K562 (cell line): ENCODE measurements around the gene FANCF. TPM values are rescaled to one million over a fixed set of nuclear protein-coding genes. Genes with fewer than 3 reads are reported as not detected.

Experiments used
- ATAC-seq: fragments of 200-7000 bp; cut with Tn5 transposase; 3 replicates; pipeline ENCODE4 v1.9.1; 2020; ENCODE audit warnings: moderate library complexity
- BruUV-seq: library from RNA; stranded (reverse); fragments of 400-500 nt; replicated peaks from 2 replicates; lab custom pipeline; 2021; lab: Mats Ljungman, UMichigan
- CTCF ChIA-PET: fragments of 300-600 bp; formaldehyde crosslinking; extraction: SDS; loops from one replicate; lab custom pipeline; 2021; ENCODE audit warnings: low intra/inter-chr PET ratio; lab: Yijun Ruan, JAX
- POLR2A ChIA-PET: fragments of 300-600, 350-650 bp; sonication (Branson Sonifier 250); formaldehyde crosslinking; extraction: SDS; loops from one replicate; lab custom pipeline; 2021; ENCODE audit warnings: antibody characterized with exemption, inconsistent platforms; lab: Yijun Ruan, JAX
- DNase-seq, 4 experiments: peaks; one replicate each; pipeline versions ENCODE4 v3.0.0 to v3.0.0-alpha.2; 2011 to 2018; ENCODE audit warnings: low spot score in 3 of 4, mixed read lengths in 3 of 4; ENCODE audit errors: extremely low read depth in 1 of 4
- FAIRE-seq: peaks from 2 replicates; lab custom pipeline; 2011; peaks lifted over from hg19 to GRCh38; lab: Jason Lieb, UNC
- H2AFZ ChIP-seq: 2 replicates; pipeline ENCODE4 v1.6.0; 2011; ENCODE audit warnings: low read depth, low read length, control low read depth, inconsistent platforms
- H3K27ac ChIP-seq: fragments of 200-600 bp; 3 replicates; pipeline ENCODE4 v1.8.0; 2011; ENCODE audit warnings: low read depth, mild to moderate bottlenecking, control low read depth, inconsistent platforms, low read length, moderate library complexity, mixed read lengths; ENCODE audit errors: extremely low read depth
- H3K27me3 ChIP-seq, 2 experiments: fragments of 300-600 bp in 1 of 2; 2 replicates in 1 of 2; 3 replicates in 1 of 2; pipeline versions ENCODE4 v1.6.0 to v1.8.0; 2011; ENCODE audit warnings: inconsistent platforms in 2 of 2, low read length in 2 of 2, mild to moderate bottlenecking in 1 of 2, mixed read lengths in 1 of 2, moderate library complexity in 1 of 2; ENCODE audit not compliant: control insufficient read depth in 2 of 2, insufficient read depth in 2 of 2
- H3K36me3 ChIP-seq: fragments of 300-600 bp; 3 replicates; pipeline ENCODE4 v1.8.0; 2011; ENCODE audit warnings: mild to moderate bottlenecking, low read length, inconsistent platforms; ENCODE audit not compliant: control insufficient read depth, insufficient read depth
- H3K4me1 ChIP-seq, 2 experiments: fragments of 200-600 bp in 1 of 2; replicated peaks in 1 of 2; 2 replicates in 1 of 2; 3 replicates in 1 of 2; pipeline versions ENCODE4 v1.5.1 to v1.8.0; 2011; ENCODE audit warnings: inconsistent platforms in 2 of 2, low read length in 2 of 2, mild to moderate bottlenecking in 1 of 2, mixed read lengths in 1 of 2, moderate library complexity in 1 of 2; ENCODE audit not compliant: control insufficient read depth in 2 of 2, insufficient read depth in 2 of 2
- H3K4me2 ChIP-seq: 2 replicates; pipeline ENCODE4 v1.6.1; 2011; ENCODE audit warnings: low read length, control low read depth, inconsistent platforms, mixed read lengths; ENCODE audit not compliant: insufficient read depth
- H3K4me3 ChIP-seq: fragments of 200-600 bp; sonication (generic), shearing (Covaris generic); 2 replicates; pipeline ENCODE4 v1.5.1; 2016; ENCODE audit warnings: control low read depth, inconsistent platforms
- H3K79me2 ChIP-seq: fragments of 200-600 bp; 3 replicates; pipeline ENCODE4 v1.8.0; 2011; ENCODE audit warnings: low read length, inconsistent platforms; ENCODE audit not compliant: control insufficient read depth, insufficient read depth
- H3K9ac ChIP-seq, 2 experiments: 2 replicates each; pipeline versions ENCODE4 v1.6.0 to v1.6.1; 2011; ENCODE audit warnings: low read depth in 2 of 2, low read length in 2 of 2, control low read depth in 1 of 2, inconsistent platforms in 1 of 2, mild to moderate bottlenecking in 1 of 2, mixed read lengths in 1 of 2; ENCODE audit not compliant: insufficient read depth in 1 of 2
- H3K9me1 ChIP-seq: one replicate; pipeline ENCODE4 v1.6.0; 2011; ENCODE audit warnings: inconsistent platforms, mild to moderate bottlenecking, low read length, moderate library complexity; ENCODE audit not compliant: control insufficient read depth, insufficient read depth
- H3K9me3 ChIP-seq: replicated peaks from 2 replicates; pipeline ENCODE4 v1.5.1; 2011; ENCODE audit warnings: low read depth, low read length, inconsistent platforms; ENCODE audit not compliant: control insufficient read depth, insufficient read depth
- H4K20me1 ChIP-seq: replicated peaks from 2 replicates; pipeline ENCODE4 v1.6.1; 2011; ENCODE audit warnings: low read length, inconsistent platforms, mixed read lengths; ENCODE audit not compliant: control insufficient read depth, insufficient read depth
- DNMT1 ChIP-seq: fragments of 450-650 bp; IDR thresholded peaks from 2 replicates; pipeline ENCODE4 v1.6.1; 2016; ENCODE audit warnings: antibody characterized with exemption, mild to moderate bottlenecking
- E2F3 ChIP-seq: fragments of 250-450 bp; sonication (Bioruptor Pico); IDR thresholded peaks from 2 replicates; pipeline ENCODE4 v1.4.0; 2020; ENCODE audit warnings: mild to moderate bottlenecking
- MCM3 ChIP-seq: fragments of 450-650 bp; IDR thresholded peaks from 2 replicates; pipeline ENCODE4 v1.6.1; 2016
- POU5F1 ChIP-seq: fragments of 150-350 bp; IDR thresholded peaks from 2 replicates; pipeline ENCODE4 v1.6.1; 2014; ENCODE audit warnings: borderline replicate concordance, low read length, low read depth, mild to moderate bottlenecking; ENCODE audit not compliant: partially characterized antibody
- RAD51 ChIP-seq: fragments of 450-650 bp; IDR thresholded peaks from 2 replicates; pipeline ENCODE4 v1.7.1; 2016; ENCODE audit warnings: low read depth, mild to moderate bottlenecking, borderline replicate concordance
- RNF2 ChIP-seq: sonication (generic); IDR thresholded peaks from 2 replicates; pipeline ENCODE4 v1.6.1; 2016
- SRSF3 ChIP-seq: fragments of 200-400 bp; formaldehyde crosslinking; IDR thresholded peaks from 2 replicates; pipeline ENCODE4 v1.6.1; 2016; ENCODE audit warnings: mild to moderate bottlenecking, low read length, moderate library complexity; ENCODE audit not compliant: insufficient read depth
- WGBS: fragments of 100-300 bp; shearing (Covaris generic); methylation state at CpG from one replicate; pipeline ENCODE4 v1.1.6; 2016; ENCODE audit warnings: low coverage, mixed read lengths; ENCODE audit not compliant: insufficient coverage; ENCODE audit errors: missing lambda C conversion rate; 5-methylcytosine and 5-hydroxymethylcytosine counted together
- in situ Hi-C: fragments of 300-500 bp; cut with MboI; formaldehyde crosslinking; loops from 4 replicates; pipeline ENCODE4 v1.15.0; 2018; ENCODE audit warnings: inconsistent platforms, mixed read lengths
- intact Hi-C: fragments of 100-400 bp; cut with micrococcal nuclease; formaldehyde crosslinking; loops from 2 replicates; pipeline ENCODE4 v1.14.2; 2022
- polyA plus RNA-seq, 8 experiments: library from polyadenylated mRNA; depleted of rRNA in 4 of 8; stranded (reverse) in 5 of 8; unstranded in 3 of 8; fragments of >200 nt; fragmentation: Nextera tagmentation in 2 of 8; fragmentation: Illumina TruSeq in 1 of 8; extraction: Ambion mirVana in 2 of 8; extraction: Trizol in 1 of 8; gene quantifications; 2 replicates each; pipeline versions ENCODE4 v1.2.1 to v1.2.3, GENCODE V29; 2011 to 2014; ENCODE audit warnings: inconsistent platforms in 1 of 8, missing spikeins in 1 of 8
- total RNA-seq, 7 experiments: library from RNA; depleted of rRNA in 6 of 7; stranded (reverse); fragments of >200 nt in 6 of 7; fragmentation: Illumina TruSeq in 2 of 7; extraction: Trizol in 2 of 7; gene quantifications; 2 replicates each; pipeline versions ENCODE4 v1.2.1 to v1.2.3, GENCODE V29; 2011 to 2021; ENCODE audit warnings: low replicate concordance in 1 of 7
- TF ChIP-seq, protein P1 (sequence below): fragments of 450-650 bp; IDR thresholded peaks from 2 replicates; pipeline ENCODE4 v1.7.1; 2018; ENCODE audit warnings: mild to moderate bottlenecking, low read depth; ENCODE audit not compliant: partially characterized antibody
- TF ChIP-seq, protein P2 (sequence below): IDR thresholded peaks from 3 replicates; pipeline ENCODE4 v1.6.1; 2011; ENCODE audit warnings: borderline replicate concordance, mild to moderate bottlenecking, moderate library complexity; ENCODE audit not compliant: insufficient read length; ENCODE audit errors: extremely low read depth

FANCF gene
- total and polyA plus RNA-seq, 9 of the 15 experiments (the other 6 are each of a cell fraction or from before 2014, with no cell fraction given), result 0.99 to 10.3 (median 7.5) TPM

DNA sequence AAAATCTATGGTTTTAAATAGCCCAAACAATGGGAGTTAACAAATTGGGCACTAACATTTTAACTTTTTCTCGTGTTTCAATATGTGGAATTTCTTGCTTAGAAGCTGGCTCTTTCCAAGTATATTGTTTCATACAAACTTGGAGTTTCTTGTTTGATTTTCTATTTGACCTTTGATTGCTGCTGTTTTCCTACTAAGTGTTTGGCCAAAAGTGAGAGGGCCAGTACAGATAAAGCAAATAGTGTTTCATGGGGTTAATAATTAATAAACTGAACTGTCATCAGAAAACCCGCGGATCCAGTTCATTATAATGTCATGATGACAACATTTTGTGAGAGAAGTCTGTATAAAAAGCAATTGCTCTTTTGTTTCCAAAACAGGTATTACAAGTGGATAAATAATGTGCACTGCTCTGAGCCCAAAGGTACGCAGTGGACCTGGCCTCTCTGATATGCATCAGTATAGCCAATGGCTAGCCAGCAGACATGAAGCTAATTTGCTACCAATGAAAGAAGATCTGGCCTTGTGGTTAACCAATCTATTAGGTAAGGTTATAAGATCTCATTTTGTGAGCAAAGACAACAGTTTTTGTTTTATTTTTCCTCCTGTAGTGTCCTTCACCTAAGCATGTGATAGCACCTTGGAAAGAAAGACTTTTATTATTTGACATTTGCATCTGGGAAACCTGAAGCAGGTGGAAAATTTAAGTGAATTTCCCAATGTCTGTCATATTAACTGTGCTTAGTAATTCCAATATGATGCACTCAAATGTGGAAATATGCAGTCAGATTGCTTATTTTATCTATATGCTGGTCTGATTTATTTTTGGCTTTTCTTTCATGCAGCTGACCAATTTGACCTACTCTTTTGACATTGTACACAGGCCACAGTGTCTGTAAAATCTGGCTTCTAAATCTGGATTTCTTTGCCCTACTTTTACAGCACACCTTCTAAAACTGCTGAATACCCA lies 49.1 kb upstream of the FANCF start:
- WGBS, result 11% methylated on average over 4 of the region's 4 CpGs
- H3K4me1 ChIP-seq, result no peaks in the 10 kb centered on the region
- ATAC-seq (no peak), DNase-seq (no peak), FAIRE-seq (no peak)
- no peak overlapping the region for H3K4me2 ChIP-seq
- CTCF ChIA-PET, result no interaction called here
- POLR2A ChIA-PET, result no interaction called here
- no peak overlapping the region for H3K4me3 ChIP-seq
- in situ Hi-C loops (no loop called here), intact Hi-C loops (no loop called here)
- no peak overlapping the region for H3K27ac ChIP-seq
- no peaks in the 10 kb centered on the region for H3K9me3 ChIP-seq
- TF ChIP-seq, protein P1, sequence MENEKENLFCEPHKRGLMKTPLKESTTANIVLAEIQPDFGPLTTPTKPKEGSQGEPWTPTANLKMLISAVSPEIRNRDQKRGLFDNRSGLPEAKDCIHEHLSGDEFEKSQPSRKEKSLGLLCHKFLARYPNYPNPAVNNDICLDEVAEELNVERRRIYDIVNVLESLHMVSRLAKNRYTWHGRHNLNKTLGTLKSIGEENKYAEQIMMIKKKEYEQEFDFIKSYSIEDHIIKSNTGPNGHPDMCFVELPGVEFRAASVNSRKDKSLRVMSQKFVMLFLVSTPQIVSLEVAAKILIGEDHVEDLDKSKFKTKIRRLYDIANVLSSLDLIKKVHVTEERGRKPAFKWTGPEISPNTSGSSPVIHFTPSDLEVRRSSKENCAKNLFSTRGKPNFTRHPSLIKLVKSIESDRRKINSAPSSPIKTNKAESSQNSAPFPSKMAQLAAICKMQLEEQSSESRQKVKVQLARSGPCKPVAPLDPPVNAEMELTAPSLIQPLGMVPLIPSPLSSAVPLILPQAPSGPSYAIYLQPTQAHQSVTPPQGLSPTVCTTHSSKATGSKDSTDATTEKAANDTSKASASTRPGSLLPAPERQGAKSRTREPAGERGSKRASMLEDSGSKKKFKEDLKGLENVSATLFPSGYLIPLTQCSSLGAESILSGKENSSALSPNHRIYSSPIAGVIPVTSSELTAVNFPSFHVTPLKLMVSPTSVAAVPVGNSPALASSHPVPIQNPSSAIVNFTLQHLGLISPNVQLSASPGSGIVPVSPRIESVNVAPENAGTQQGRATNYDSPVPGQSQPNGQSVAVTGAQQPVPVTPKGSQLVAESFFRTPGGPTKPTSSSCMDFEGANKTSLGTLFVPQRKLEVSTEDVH, result no peak
- TF ChIP-seq, protein P2, sequence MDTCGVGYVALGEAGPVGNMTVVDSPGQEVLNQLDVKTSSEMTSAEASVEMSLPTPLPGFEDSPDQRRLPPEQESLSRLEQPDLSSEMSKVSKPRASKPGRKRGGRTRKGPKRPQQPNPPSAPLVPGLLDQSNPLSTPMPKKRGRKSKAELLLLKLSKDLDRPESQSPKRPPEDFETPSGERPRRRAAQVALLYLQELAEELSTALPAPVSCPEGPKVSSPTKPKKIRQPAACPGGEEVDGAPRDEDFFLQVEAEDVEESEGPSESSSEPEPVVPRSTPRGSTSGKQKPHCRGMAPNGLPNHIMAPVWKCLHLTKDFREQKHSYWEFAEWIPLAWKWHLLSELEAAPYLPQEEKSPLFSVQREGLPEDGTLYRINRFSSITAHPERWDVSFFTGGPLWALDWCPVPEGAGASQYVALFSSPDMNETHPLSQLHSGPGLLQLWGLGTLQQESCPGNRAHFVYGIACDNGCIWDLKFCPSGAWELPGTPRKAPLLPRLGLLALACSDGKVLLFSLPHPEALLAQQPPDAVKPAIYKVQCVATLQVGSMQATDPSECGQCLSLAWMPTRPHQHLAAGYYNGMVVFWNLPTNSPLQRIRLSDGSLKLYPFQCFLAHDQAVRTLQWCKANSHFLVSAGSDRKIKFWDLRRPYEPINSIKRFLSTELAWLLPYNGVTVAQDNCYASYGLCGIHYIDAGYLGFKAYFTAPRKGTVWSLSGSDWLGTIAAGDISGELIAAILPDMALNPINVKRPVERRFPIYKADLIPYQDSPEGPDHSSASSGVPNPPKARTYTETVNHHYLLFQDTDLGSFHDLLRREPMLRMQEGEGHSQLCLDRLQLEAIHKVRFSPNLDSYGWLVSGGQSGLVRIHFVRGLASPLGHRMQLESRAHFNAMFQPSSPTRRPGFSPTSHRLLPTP, result no peak
- no peak for TF ChIP-seq MCM3
- TF ChIP-seq DNMT1, result no peak
- no peak for TF ChIP-seq RAD51
- TF ChIP-seq SRSF3, result no peak
- no peak for TF ChIP-seq RNF2
- no peak for TF ChIP-seq E2F3 (CRISPR knock-in tag)
- TF ChIP-seq POU5F1, result no peak
- no peak overlapping the region for H3K9ac ChIP-seq
- H3K79me2 ChIP-seq, result no peaks in the 10 kb centered on the region
- no TSS peak for BruUV-seq
- H3K36me3 ChIP-seq, result no peaks in the 10 kb centered on the region
- H3K27me3 ChIP-seq, result no peaks in the 10 kb centered on the region
- no peak overlapping the region for H2AFZ ChIP-seq
- no peaks in the 10 kb centered on the region for H3K9me1 ChIP-seq
- H4K20me1 ChIP-seq, result no peaks in the 10 kb centered on the region
